VCaP (cell line): Measurements from ENCODE around the gene GGTLC3.
"Not testable (repeated sequence)": the region's sequence is repeated elsewhere in the genome, so short reads cannot be mapped to it uniquely, and the experiment has no call there.

Source experiments
- H3K27ac ChIP-seq: fragments of 450-650 bp; 2 replicates; pipeline ENCODE4 v1.5.1; 2017

Gene GGTLC3

GRCh38 chr22:18513454-18513853, 4.5 kb downstream of the GGTLC3 start:
- H3K27ac ChIP-seq = not testable (repeated sequence)

GRCh38 chr22:18512378-18512777, 5.6 kb downstream of the GGTLC3 start:
- H3K27ac ChIP-seq = not testable (repeated sequence)

GRCh38 chr22:18511327-18511726, 6.6 kb downstream of the GGTLC3 start:
- not testable (repeated sequence) for H3K27ac ChIP-seq

GRCh38 chr22:18496227-18496626, 21.7 kb downstream of the GGTLC3 start:
- not testable (repeated sequence) for H3K27ac ChIP-seq
